HG03342 (cell line): ENCODE results near the gene C1orf87.
A peak's percentile ranks its signal among the peaks of the same experiment; 100 is the strongest.

Experiments
- ATAC-seq: cut with Tn5 transposase; IDR thresholded peaks from one replicate; pipeline ENCODE4 v1.9.1; 2021; ENCODE audit warnings: mild to moderate bottlenecking, moderate library complexity; ENCODE audit not compliant: unreplicated experiment

Gene C1orf87

DNA sequence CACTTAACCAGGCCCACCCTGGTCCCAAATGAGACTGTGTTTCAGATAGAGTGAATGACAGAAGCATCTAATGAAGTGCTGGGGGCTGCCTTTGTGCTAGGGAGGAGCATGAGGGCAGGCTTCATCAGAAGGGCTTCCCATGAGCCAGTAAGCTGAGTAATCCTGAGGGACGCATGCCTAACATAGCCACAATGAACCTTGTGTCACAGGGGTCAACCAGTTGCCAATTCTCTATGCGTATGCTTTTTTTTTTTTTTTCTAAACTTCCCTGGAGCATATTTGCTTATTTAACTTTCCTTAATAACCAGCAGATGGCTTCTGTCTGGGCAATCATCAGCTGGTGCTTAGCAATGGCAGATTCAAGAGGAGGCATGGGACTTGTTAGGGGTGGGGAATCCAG is 121.5 kb downstream of the C1orf87 start:
- no peak for ATAC-seq

DNA sequence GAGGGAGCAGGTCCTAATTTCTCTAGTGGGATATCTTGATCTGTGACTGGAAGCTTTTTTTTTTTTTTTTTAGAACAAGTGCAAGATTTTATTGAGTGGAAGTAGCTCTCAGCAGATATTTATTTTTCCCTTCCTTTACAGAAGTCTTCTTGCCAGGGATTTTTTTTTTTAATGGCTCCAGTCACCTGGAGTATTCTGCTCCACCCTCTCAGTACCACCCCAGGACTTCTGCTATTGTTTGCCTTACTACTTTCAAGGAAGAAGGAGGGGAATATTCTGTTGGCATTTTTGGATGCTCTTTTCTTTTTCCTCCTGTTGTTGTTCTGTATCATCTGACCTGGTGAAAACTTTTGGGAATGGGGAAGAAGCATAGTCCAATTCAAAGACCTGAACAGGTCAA is 123.9 kb downstream of the C1orf87 start:
- no peak for ATAC-seq

DNA sequence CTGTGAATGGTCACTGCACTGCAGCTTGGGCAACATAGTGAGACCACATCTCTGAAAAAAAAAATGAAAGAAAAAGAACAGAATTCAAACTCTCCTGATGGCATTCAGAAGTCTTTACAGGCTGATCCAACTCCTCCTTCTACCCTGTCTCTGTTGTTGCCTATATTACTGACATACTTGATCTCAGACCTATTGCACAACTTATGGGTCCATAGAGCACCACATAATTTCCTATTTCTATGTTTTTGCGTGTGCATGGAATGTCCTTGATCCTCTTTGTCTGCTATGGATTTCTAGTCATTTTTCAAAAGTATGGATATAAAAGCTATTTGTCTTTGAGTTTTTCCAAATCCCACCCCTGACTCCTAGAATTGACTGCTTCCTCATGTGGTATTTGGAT is 124.6 kb downstream of the C1orf87 start:
- ATAC-seq: no peak

DNA sequence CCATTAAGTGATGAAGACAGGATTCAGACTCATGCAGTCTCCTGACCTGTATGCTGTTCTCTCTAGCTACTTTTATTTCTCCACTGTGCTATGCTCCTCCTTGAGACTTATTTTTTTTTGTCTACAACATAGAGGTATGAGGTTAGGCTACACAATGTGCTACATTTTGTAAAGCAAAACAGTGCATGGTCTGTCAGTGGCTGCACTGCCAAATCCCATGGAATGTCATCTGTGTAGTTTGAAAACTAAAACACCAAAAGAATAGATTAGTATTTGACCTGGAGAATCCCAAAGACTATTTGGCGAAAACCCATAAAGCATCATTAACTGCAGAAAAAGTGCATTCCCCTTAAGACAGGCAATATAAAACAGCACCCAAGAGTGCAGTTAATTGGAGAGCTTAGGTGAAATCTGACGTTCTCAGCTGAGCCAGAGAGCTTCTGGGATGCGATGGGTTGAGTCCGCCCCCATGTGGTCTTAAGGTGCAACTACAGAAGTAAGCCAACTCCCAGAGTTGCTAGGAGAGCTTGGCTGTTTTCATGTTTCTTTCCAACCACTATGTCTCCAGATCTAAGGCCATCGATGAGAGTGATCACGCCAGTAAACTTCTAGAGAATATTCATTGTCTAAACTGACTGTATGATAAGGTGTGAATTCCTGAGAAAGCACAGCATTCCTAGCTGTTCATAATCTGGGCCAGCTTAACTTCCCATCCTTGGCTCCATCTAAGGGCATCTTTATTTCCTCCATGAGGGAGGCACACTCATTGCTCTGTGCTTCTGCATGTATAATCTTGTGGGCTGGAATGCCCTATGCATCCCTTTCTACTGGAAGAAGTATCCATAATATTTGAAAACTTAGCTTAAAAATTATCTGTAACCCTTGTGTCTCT is 126.3 kb downstream of the C1orf87 start:
- peak; percentile 95 for ATAC-seq

GRCh38 chr1:59945790-59946189 is 127.8 kb downstream of the C1orf87 start:
- no peak for ATAC-seq
